Measurements from ENCODE around the gene CACNB4.
"Not testable (repeated sequence)": the region's sequence is repeated elsewhere in the genome, so short reads cannot be mapped to it uniquely, and the experiment has no call there.

Gene CACNB4

GRCh38 chr2:152097801-152098495 lies 896 bp downstream of the CACNB4 start:
- H3K4me1 Mint-ChIP-seq (ENCODE audit: low read depth) = peaks cover 15% of the 10 kb centered on the region
- no peak overlapping the region for H3K27ac Mint-ChIP-seq
- H3K9me3 Mint-ChIP-seq (ENCODE audit: low read depth) = no peaks in the 10 kb centered on the region
- peak overlapping the region; percentile 86 for H3K4me3 Mint-ChIP-seq
- no peaks in the 10 kb centered on the region for H3K36me3 Mint-ChIP-seq
- peaks cover 28% of the 10 kb centered on the region for H3K27me3 Mint-ChIP-seq

- peaks cover 28% of the 10 kb centered on the region for H3K27me3 Mint-ChIP-seq
- no peaks in the 10 kb centered on the region for H3K9me3 Mint-ChIP-seq (ENCODE audit: low read depth)
- no peak overlapping the region for H3K27ac Mint-ChIP-seq
- peaks cover 15% of the 10 kb centered on the region for H3K4me1 Mint-ChIP-seq (ENCODE audit: low read depth)
- no peaks in the 10 kb centered on the region for H3K36me3 Mint-ChIP-seq
- H3K4me3 Mint-ChIP-seq = peak overlapping the region; percentile 86
Measured at GRCh38 chr2:152097290-152097800, 1.5 kb downstream of the CACNB4 start.

- Mint-ChIP-seq H3K9me3 (ENCODE audit: low read depth) (no peaks in the 10 kb centered on the region), H3K27me3 (peaks cover 18% of the 10 kb centered on the region), H3K4me1 (ENCODE audit: low read depth) (peaks cover 15% of the 10 kb centered on the region), H3K27ac (no peak overlapping the region), H3K36me3 (no peaks in the 10 kb centered on the region), H3K4me3 (no peak overlapping the region)
Measured at GRCh38 chr2:152095146-152095545, 3.7 kb downstream of the CACNB4 start.

- H3K36me3 Mint-ChIP-seq = no peaks in the 10 kb centered on the region
- no peak overlapping the region for H3K27ac Mint-ChIP-seq
- H3K4me3 Mint-ChIP-seq = no peak overlapping the region
- peaks cover 9% of the 10 kb centered on the region for H3K4me1 Mint-ChIP-seq (ENCODE audit: low read depth)
- H3K27me3 Mint-ChIP-seq = peaks cover 10% of the 10 kb centered on the region
- H3K9me3 Mint-ChIP-seq (ENCODE audit: low read depth) = no peaks in the 10 kb centered on the region
Measured at GRCh38 chr2:152094014-152094413, 4.8 kb downstream of the CACNB4 start.

- Mint-ChIP-seq H3K4me1 (ENCODE audit: low read depth) (peaks cover 9% of the 10 kb centered on the region), H3K27me3 (peaks cover 10% of the 10 kb centered on the region), H3K27ac (no peak overlapping the region), H3K4me3 (no peak overlapping the region), H3K36me3 (no peaks in the 10 kb centered on the region), H3K9me3 (ENCODE audit: low read depth) (no peaks in the 10 kb centered on the region)
Measured at GRCh38 chr2:152093464-152093863, 5.4 kb downstream of the CACNB4 start.

- Mint-ChIP-seq H3K27ac (no peak overlapping the region), H3K27me3 (peaks cover under 1% of the 10 kb centered on the region), H3K4me1 (ENCODE audit: low read depth) (peaks cover under 1% of the 10 kb centered on the region), H3K36me3 (no peaks in the 10 kb centered on the region), H3K4me3 (no peak overlapping the region), H3K9me3 (ENCODE audit: low read depth) (no peaks in the 10 kb centered on the region)
Measured at GRCh38 chr2:152092095-152092494, 6.7 kb downstream of the CACNB4 start.

- H3K27ac Mint-ChIP-seq; H3K36me3 Mint-ChIP-seq; H3K27me3 Mint-ChIP-seq; H3K4me1 Mint-ChIP-seq (ENCODE audit: low read depth); H3K9me3 Mint-ChIP-seq (ENCODE audit: low read depth); H3K4me3 Mint-ChIP-seq: not testable (repeated sequence)
Measured at GRCh38 chr2:152090726-152091125, 8.1 kb downstream of the CACNB4 start.

- no peaks in the 10 kb centered on the region for H3K9me3 Mint-ChIP-seq (ENCODE audit: low read depth)
- H3K4me3 Mint-ChIP-seq = no peak overlapping the region
- H3K27ac Mint-ChIP-seq = no peak overlapping the region
- H3K4me1 Mint-ChIP-seq (ENCODE audit: low read depth) = no peaks in the 10 kb centered on the region
- H3K36me3 Mint-ChIP-seq = no peaks in the 10 kb centered on the region
- H3K27me3 Mint-ChIP-seq = no peaks in the 10 kb centered on the region
Measured at GRCh38 chr2:152089238-152089637, 9.6 kb downstream of the CACNB4 start.

GRCh38 chr2:152088006-152088405 lies 10.8 kb downstream of the CACNB4 start:
- Mint-ChIP-seq H3K27me3 (no peaks in the 10 kb centered on the region), H3K4me3 (no peak overlapping the region), H3K27ac (no peak overlapping the region), H3K4me1 (ENCODE audit: low read depth) (no peaks in the 10 kb centered on the region), H3K9me3 (ENCODE audit: low read depth) (no peaks in the 10 kb centered on the region), H3K36me3 (no peaks in the 10 kb centered on the region)

- Mint-ChIP-seq H3K36me3 (peaks cover 3% of the 10 kb centered on the region), H3K4me1 (ENCODE audit: low read depth) (no peaks in the 10 kb centered on the region), H3K27me3 (no peaks in the 10 kb centered on the region), H3K4me3 (no peak overlapping the region), H3K27ac (no peak overlapping the region), H3K9me3 (ENCODE audit: low read depth) (no peaks in the 10 kb centered on the region)
Measured at GRCh38 chr2:152086231-152086630, 12.6 kb downstream of the CACNB4 start.

- no peak overlapping the region for H3K27ac Mint-ChIP-seq
- no peaks in the 10 kb centered on the region for H3K27me3 Mint-ChIP-seq
- H3K4me3 Mint-ChIP-seq = no peak overlapping the region
- peaks cover 3% of the 10 kb centered on the region for H3K36me3 Mint-ChIP-seq
- H3K4me1 Mint-ChIP-seq (ENCODE audit: low read depth) = no peaks in the 10 kb centered on the region
- peaks cover 6% of the 10 kb centered on the region for H3K9me3 Mint-ChIP-seq (ENCODE audit: low read depth)
Measured at GRCh38 chr2:152084076-152084475, 14.8 kb downstream of the CACNB4 start.

- H3K27ac Mint-ChIP-seq = no peak overlapping the region
- H3K36me3 Mint-ChIP-seq = peaks cover 3% of the 10 kb centered on the region
- no peak overlapping the region for H3K4me3 Mint-ChIP-seq
- peaks cover 6% of the 10 kb centered on the region for H3K9me3 Mint-ChIP-seq (ENCODE audit: low read depth)
- no peaks in the 10 kb centered on the region for H3K27me3 Mint-ChIP-seq
- H3K4me1 Mint-ChIP-seq (ENCODE audit: low read depth) = no peaks in the 10 kb centered on the region
Measured at GRCh38 chr2:152083202-152083875, 15.5 kb downstream of the CACNB4 start.

GRCh38 chr2:152078662-152079061 lies 20.2 kb downstream of the CACNB4 start:
- Mint-ChIP-seq H3K4me1 (ENCODE audit: low read depth) (no peaks in the 10 kb centered on the region), H3K4me3 (no peak overlapping the region), H3K9me3 (ENCODE audit: low read depth) (peaks cover 6% of the 10 kb centered on the region), H3K27me3 (no peaks in the 10 kb centered on the region), H3K36me3 (peaks cover 3% of the 10 kb centered on the region), H3K27ac (no peak overlapping the region)

GRCh38 chr2:152078023-152078422 lies 20.8 kb downstream of the CACNB4 start:
- no peak overlapping the region for H3K4me3 Mint-ChIP-seq

GRCh38 chr2:152075461-152076050 lies 23.3 kb downstream of the CACNB4 start:
- no peaks in the 10 kb centered on the region for H3K36me3 Mint-ChIP-seq
- H3K4me1 Mint-ChIP-seq (ENCODE audit: low read depth) = no peaks in the 10 kb centered on the region
- no peak overlapping the region for H3K27ac Mint-ChIP-seq
- H3K4me3 Mint-ChIP-seq = no peak overlapping the region
- H3K27me3 Mint-ChIP-seq = no peaks in the 10 kb centered on the region
- H3K9me3 Mint-ChIP-seq (ENCODE audit: low read depth) = peaks cover 2% of the 10 kb centered on the region

More at GRCh38 chr2:152078023-152078422, 20.8 kb downstream of the CACNB4 start:
- H3K27me3 Mint-ChIP-seq = no peaks in the 10 kb centered on the region
- no peak overlapping the region for H3K27ac Mint-ChIP-seq
- H3K36me3 Mint-ChIP-seq = peaks cover 3% of the 10 kb centered on the region
- peaks cover 6% of the 10 kb centered on the region for H3K9me3 Mint-ChIP-seq (ENCODE audit: low read depth)
- no peaks in the 10 kb centered on the region for H3K4me1 Mint-ChIP-seq (ENCODE audit: low read depth)
